Measurements from ENCODE around the gene DALRD3. TPM values are rescaled to one million over a fixed set of nuclear protein-coding genes. Genes with fewer than 3 reads are reported as not detected.
A peak's percentile ranks its signal among the peaks of the same experiment; 100 is the strongest.

The DALRD3 gene
- total RNA-seq, 1 experiment from 2014 or later, result 46.4 TPM

GRCh38 chr3:49005998-49006397, 12.4 kb downstream of the DALRD3 start:
- no peak for DNase-seq (ENCODE audit: low read depth)

- no peak for DNase-seq (ENCODE audit: low read depth)
Measured at GRCh38 chr3:49005303-49005680, 13.1 kb downstream of the DALRD3 start.

- no peak for DNase-seq (ENCODE audit: low read depth)
Measured at GRCh38 chr3:49004352-49005302, 13.8 kb downstream of the DALRD3 start.

- DNase-seq (ENCODE audit: low read depth), result no peak
Measured at GRCh38 chr3:49001155-49001554, 17.2 kb downstream of the DALRD3 start.

GRCh38 chr3:48999085-48999858, 19.1 kb downstream of the DALRD3 start:
- DNase-seq (ENCODE audit: low read depth), result no peak

- no peak for DNase-seq (ENCODE audit: low read depth)
Measured at GRCh38 chr3:48997714-48998637, 20.4 kb downstream of the DALRD3 start.

GRCh38 chr3:48997102-48997635, 21.2 kb downstream of the DALRD3 start:
- DNase-seq (ENCODE audit: low read depth), result no peak

GRCh38 chr3:48996640-48997039, 21.7 kb downstream of the DALRD3 start:
- no peak for DNase-seq (ENCODE audit: low read depth)

- DNase-seq (ENCODE audit: low read depth), result no peak
Measured at GRCh38 chr3:48993834-48994233, 24.5 kb downstream of the DALRD3 start.

GRCh38 chr3:48991851-48992545, 26.4 kb downstream of the DALRD3 start:
- DNase-seq (ENCODE audit: low read depth), result no peak

GRCh38 chr3:48990636-48991469, 27.5 kb downstream of the DALRD3 start:
- no peak for DNase-seq (ENCODE audit: low read depth)

GRCh38 chr3:48989796-48990635, 28.4 kb downstream of the DALRD3 start, which contains the start of gene P4HTM:
Gene P4HTM, plus strand, starts transcription at chr3:48990241. Its CDS starts 16 bp downstream, at chr3:48990257.
- DNase-seq (ENCODE audit: low read depth), result peak; percentile 81

GRCh38 chr3:48989126-48989795, 29.1 kb downstream of the DALRD3 start:
- DNase-seq (ENCODE audit: low read depth), result peak; percentile 8

GRCh38 chr3:48985831-48986376, 32.5 kb downstream of the DALRD3 start:
- DNase-seq (ENCODE audit: low read depth), result no peak

- DNase-seq (ENCODE audit: low read depth), result no peak
Measured at GRCh38 chr3:48984663-48985062, 33.7 kb downstream of the DALRD3 start.

- no peak for DNase-seq (ENCODE audit: low read depth)
Measured at GRCh38 chr3:48983096-48983495, 35.3 kb downstream of the DALRD3 start.

GRCh38 chr3:48982686-48983085, 35.7 kb downstream of the DALRD3 start:
- no peak for DNase-seq (ENCODE audit: low read depth)

GRCh38 chr3:48982016-48982415, 36.4 kb downstream of the DALRD3 start:
- DNase-seq (ENCODE audit: low read depth), result no peak
